HepG2 (cell line): ENCODE data around the gene MYO10. TPM values are rescaled to one million over a fixed set of nuclear protein-coding genes. Genes with fewer than 3 reads are reported as not detected.

ENCODE experiments used
- ATAC-seq: fragments of 200-7000 bp; cut with Tn5 transposase; 3 replicates; pipeline ENCODE4 v1.9.1; 2020; ENCODE audit warnings: mild to moderate bottlenecking, moderate library complexity
- BruUV-seq: library from RNA; stranded (reverse); fragments of 400-500 nt; replicated peaks from 2 replicates; lab custom pipeline; 2021; lab: Mats Ljungman, UMichigan
- CTCF ChIA-PET: fragments of 300-600 bp; formaldehyde crosslinking; extraction: SDS; loops from one replicate; lab custom pipeline; 2021; ENCODE audit warnings: low total read pairs, inconsistent platforms, low intra/inter-chr PET ratio; lab: Yijun Ruan, JAX
- POLR2A ChIA-PET: fragments of 350-600 bp; sonication (Branson Sonifier 250); formaldehyde crosslinking; loops from one replicate; lab custom pipeline; 2020; ENCODE audit warnings: antibody characterized with exemption, inconsistent platforms; lab: Yijun Ruan, JAX
- DNase-seq: peaks from one replicate; pipeline ENCODE4 v3.0.0-alpha.2; 2015; ENCODE audit warnings: low spot score
- FAIRE-seq: peaks from 3 replicates; lab custom pipeline; 2011; peaks lifted over from hg19 to GRCh38; lab: Jason Lieb, UNC
- H2AFZ ChIP-seq: one replicate; pipeline ENCODE4 v1.6.1; 2011; ENCODE audit warnings: low read length, inconsistent platforms
- H3K27ac ChIP-seq: fragments of 300-600 bp; 3 replicates; pipeline ENCODE4 v1.8.0; 2011; ENCODE audit warnings: mixed run types, mild to moderate bottlenecking, mixed read lengths, low read length, inconsistent platforms; ENCODE audit not compliant: insufficient read depth; ENCODE audit errors: extremely low read length
- H3K27me3 ChIP-seq, 2 experiments: fragments of 200-600 bp in 1 of 2; 2 replicates in 1 of 2; 3 replicates in 1 of 2; pipeline versions ENCODE4 v1.6.0 to v1.8.0; 2011; ENCODE audit warnings: low read length in 2 of 2, mild to moderate bottlenecking in 2 of 2, moderate library complexity in 2 of 2, inconsistent platforms in 1 of 2; ENCODE audit not compliant: insufficient read depth in 2 of 2, control insufficient read depth in 1 of 2
- H3K36me3 ChIP-seq, 2 experiments: fragments of 200-600 bp in 1 of 2; replicated peaks in 1 of 2; 2 replicates in 1 of 2; 3 replicates in 1 of 2; pipeline versions ENCODE4 v1.5.1 to v1.8.0; 2011; ENCODE audit warnings: low read length in 2 of 2, inconsistent platforms in 1 of 2; ENCODE audit not compliant: insufficient read depth in 2 of 2, control insufficient read depth in 1 of 2
- H3K4me1 ChIP-seq: 2 replicates; pipeline ENCODE4 v1.5.1; 2012; ENCODE audit warnings: low read length, inconsistent platforms; ENCODE audit not compliant: insufficient read depth
- H3K4me2 ChIP-seq: 2 replicates; pipeline ENCODE4 v1.6.0; 2011; ENCODE audit warnings: low read depth, low read length, inconsistent platforms
- H3K4me3 ChIP-seq, 3 experiments: fragments of 200-600 bp in 1 of 3; sonication (generic), shearing (Covaris generic) in 1 of 3; replicated peaks in 1 of 3; 2 replicates each; pipeline ENCODE4 v1.5.1; 2011 to 2016; ENCODE audit warnings: low read length in 3 of 3, inconsistent platforms in 2 of 3, low read depth in 2 of 3, mild to moderate bottlenecking in 2 of 3, control low read depth in 1 of 3, mixed read lengths in 1 of 3; ENCODE audit not compliant: insufficient read depth in 1 of 3
- H3K79me2 ChIP-seq: one replicate; pipeline ENCODE4 v1.6.1; 2011; ENCODE audit warnings: low read length, inconsistent platforms; ENCODE audit not compliant: insufficient read depth
- H3K9ac ChIP-seq: 2 replicates; pipeline ENCODE4 v1.6.0; 2011; ENCODE audit warnings: mild to moderate bottlenecking, low read depth, low read length, inconsistent platforms; ENCODE audit not compliant: insufficient read depth
- H3K9me3 ChIP-seq: 2 replicates; pipeline ENCODE4 v1.5.1; 2012; ENCODE audit warnings: mild to moderate bottlenecking, low read length
- H4K20me1 ChIP-seq: 2 replicates; pipeline ENCODE4 v1.6.0; 2011; ENCODE audit warnings: inconsistent platforms, mild to moderate bottlenecking, low read length, moderate library complexity; ENCODE audit not compliant: insufficient read depth
- BCL6 ChIP-seq: IDR thresholded peaks from 2 replicates; pipeline ENCODE4 v1.6.1; 2016; ENCODE audit warnings: missing genetic modification reagents, missing compliant biosample characterization
- NCOR1 ChIP-seq: fragments of 200-600 bp; sonication (generic); IDR thresholded peaks from 2 replicates; pipeline ENCODE4 v1.7.0; 2017; ENCODE audit warnings: antibody characterized with exemption, low read length, borderline replicate concordance
- NFE2L2 ChIP-seq: fragments of 150-350 bp; IDR thresholded peaks from 2 replicates; pipeline ENCODE4 v1.6.1; 2014; ENCODE audit warnings: low read length
- PAWR ChIP-seq: sonication (generic); formaldehyde crosslinking; IDR thresholded peaks from 2 replicates; pipeline ENCODE4 v1.4.0; 2020; ENCODE audit warnings: missing genetic modification reagents, mild to moderate bottlenecking, borderline replicate concordance
- SMYD3 ChIP-seq: sonication (generic); formaldehyde crosslinking; IDR thresholded peaks from 2 replicates; pipeline ENCODE4 v1.8.1; 2023; ENCODE audit warnings: mild to moderate bottlenecking, missing genetic modification reagents
- TMF1 ChIP-seq: sonication (generic); formaldehyde crosslinking; IDR thresholded peaks from 2 replicates; pipeline ENCODE4 v1.8.1; 2022; ENCODE audit warnings: low read depth, missing genetic modification reagents
- TOPORS ChIP-seq: sonication (generic); formaldehyde crosslinking; IDR thresholded peaks from 2 replicates; pipeline ENCODE4 v1.8.0; 2023; ENCODE audit warnings: mild to moderate bottlenecking, missing genetic modification reagents
- U2AF2 ChIP-seq: fragments of 200-400 bp; formaldehyde crosslinking; IDR thresholded peaks from 2 replicates; pipeline ENCODE4 v1.6.1; 2017; ENCODE audit warnings: low read depth, mild to moderate bottlenecking, low read length
- ZMYM3 ChIP-seq: sonication (generic); formaldehyde crosslinking; IDR thresholded peaks from 2 replicates; pipeline ENCODE4 v1.5.1; 2020; ENCODE audit warnings: mild to moderate bottlenecking, missing genetic modification reagents
- ZNF124 ChIP-seq: sonication (generic); formaldehyde crosslinking; IDR thresholded peaks from 2 replicates; pipeline ENCODE4 v1.4.0; 2020; ENCODE audit warnings: missing genetic modification reagents
- ZNF510 ChIP-seq: sonication (generic); formaldehyde crosslinking; IDR thresholded peaks from 2 replicates; pipeline ENCODE4 v1.4.0; 2020; ENCODE audit warnings: low read depth, mild to moderate bottlenecking, missing genetic modification reagents
- ZNF615 ChIP-seq: sonication (generic); formaldehyde crosslinking; IDR thresholded peaks from 2 replicates; pipeline ENCODE4 v1.5.0; 2020; ENCODE audit warnings: mild to moderate bottlenecking, missing genetic modification reagents, borderline replicate concordance
- ZNF788 ChIP-seq: sonication (generic); formaldehyde crosslinking; IDR thresholded peaks from 2 replicates; pipeline ENCODE4 v1.5.0; 2020; ENCODE audit warnings: mild to moderate bottlenecking, missing genetic modification reagents, borderline replicate concordance
- ZNF816 ChIP-seq: sonication (generic); formaldehyde crosslinking; IDR thresholded peaks from 2 replicates; pipeline ENCODE4 v1.8.0; 2022; ENCODE audit warnings: missing genetic modification reagents, mild to moderate bottlenecking, borderline replicate concordance
- WGBS: methylation state at CpG from one replicate; pipeline ENCODE4 v1.1.6; 2017; ENCODE audit warnings: low lambda C conversion rate; 5-methylcytosine and 5-hydroxymethylcytosine counted together
- in situ Hi-C: cut with HindIII; loops from 2 replicates; pipeline ENCODE4 v1.10.0; 2017; ENCODE audit warnings: low pct_unique_long_range_greater_than_20kb; ENCODE audit not compliant: extremely low pct_ligation_motif_present
- intact Hi-C: fragments of 100-400 bp; cut with micrococcal nuclease; formaldehyde crosslinking; loops from one replicate; pipeline ENCODE4 v1.10.0; 2022; ENCODE audit not compliant: unreplicated experiment
- polyA plus RNA-seq, 8 experiments: library from polyadenylated mRNA; depleted of rRNA in 3 of 8; stranded (reverse) in 7 of 8; unstranded in 1 of 8; fragments of >200 nt; fragmentation: Illumina TruSeq in 4 of 8; extraction: Trizol in 4 of 8; gene quantifications; 2 replicates each; pipeline versions ENCODE4 v1.2.1 to v1.2.3, GENCODE V29; 2011 to 2016; ENCODE audit warnings: low read depth in 4 of 8, missing spikeins in 1 of 8, mixed read lengths in 1 of 8; ENCODE audit not compliant: insufficient read depth in 1 of 8
- total RNA-seq, 5 experiments: library from RNA; depleted of rRNA; stranded (reverse); fragments of >200 nt; fragmentation: Illumina TruSeq; extraction: Trizol; gene quantifications; 2 replicates each; pipeline ENCODE4 v1.2.3, GENCODE V29; 2016; ENCODE audit warnings: low read depth in 1 of 5
- TF ChIP-seq, protein P1 (sequence below): sonication (generic); formaldehyde crosslinking; IDR thresholded peaks from 2 replicates; pipeline ENCODE4 v1.5.1; 2020; ENCODE audit warnings: missing genetic modification reagents, mild to moderate bottlenecking, borderline replicate concordance
- TF ChIP-seq, protein P2 (sequence below): sonication (generic); formaldehyde crosslinking; IDR thresholded peaks from 2 replicates; pipeline ENCODE4 v1.5.1; 2020; ENCODE audit warnings: mild to moderate bottlenecking, missing genetic modification reagents, moderate library complexity

MYO10 gene
- total and polyA plus RNA-seq, 2 of the 13 experiments (the other 11 are each of a cell fraction or from before 2014, with no cell fraction given), result 4.5 to 14.0 TPM

DNA sequence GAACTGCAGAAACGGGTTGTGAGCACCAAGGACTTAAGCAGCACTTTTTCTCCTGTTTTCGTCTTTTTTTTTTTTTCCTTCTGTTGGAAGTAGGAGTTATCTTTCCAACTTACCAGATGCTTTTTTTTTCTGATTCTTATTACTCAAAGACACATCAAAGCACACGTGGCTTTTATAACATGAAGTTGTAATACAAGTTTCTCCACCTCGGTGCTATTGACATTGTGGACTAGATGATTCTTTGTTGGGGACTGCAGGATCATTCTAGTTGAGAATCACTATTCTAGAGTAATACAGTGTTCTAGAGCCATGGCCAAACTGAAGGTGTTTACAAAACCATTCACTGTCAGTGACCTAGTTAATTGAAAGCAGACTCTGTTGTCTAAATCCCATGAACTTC, 51.5 kb downstream of the MYO10 start:
- no peak for TF ChIP-seq SMYD3
- TF ChIP-seq BCL6 (CRISPR knock-in tag), result no peak
- no peak for TF ChIP-seq ZMYM3 (CRISPR knock-in tag)
- TF ChIP-seq U2AF2, result no peak
- TF ChIP-seq, protein P1, sequence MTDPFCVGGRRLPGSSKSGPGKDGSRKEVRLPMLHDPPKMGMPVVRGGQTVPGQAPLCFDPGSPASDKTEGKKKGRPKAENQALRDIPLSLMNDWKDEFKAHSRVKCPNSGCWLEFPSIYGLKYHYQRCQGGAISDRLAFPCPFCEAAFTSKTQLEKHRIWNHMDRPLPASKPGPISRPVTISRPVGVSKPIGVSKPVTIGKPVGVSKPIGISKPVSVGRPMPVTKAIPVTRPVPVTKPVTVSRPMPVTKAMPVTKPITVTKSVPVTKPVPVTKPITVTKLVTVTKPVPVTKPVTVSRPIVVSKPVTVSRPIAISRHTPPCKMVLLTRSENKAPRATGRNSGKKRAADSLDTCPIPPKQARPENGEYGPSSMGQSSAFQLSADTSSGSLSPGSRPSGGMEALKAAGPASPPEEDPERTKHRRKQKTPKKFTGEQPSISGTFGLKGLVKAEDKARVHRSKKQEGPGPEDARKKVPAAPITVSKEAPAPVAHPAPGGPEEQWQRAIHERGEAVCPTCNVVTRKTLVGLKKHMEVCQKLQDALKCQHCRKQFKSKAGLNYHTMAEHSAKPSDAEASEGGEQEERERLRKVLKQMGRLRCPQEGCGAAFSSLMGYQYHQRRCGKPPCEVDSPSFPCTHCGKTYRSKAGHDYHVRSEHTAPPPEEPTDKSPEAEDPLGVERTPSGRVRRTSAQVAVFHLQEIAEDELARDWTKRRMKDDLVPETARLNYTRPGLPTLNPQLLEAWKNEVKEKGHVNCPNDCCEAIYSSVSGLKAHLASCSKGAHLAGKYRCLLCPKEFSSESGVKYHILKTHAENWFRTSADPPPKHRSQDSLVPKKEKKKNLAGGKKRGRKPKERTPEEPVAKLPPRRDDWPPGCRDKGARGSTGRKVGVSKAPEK, result no peak
- no peak for TF ChIP-seq ZNF788 (CRISPR knock-in tag)
- no peak for TF ChIP-seq ZNF510
- no peak for TF ChIP-seq PAWR
- no peak for TF ChIP-seq ZNF124 (CRISPR knock-in tag)
- TF ChIP-seq ZNF615 (CRISPR knock-in tag), result no peak
- no peak for TF ChIP-seq NFE2L2
- no peak for TF ChIP-seq TOPORS (CRISPR knock-in tag)
- TF ChIP-seq, protein P2, sequence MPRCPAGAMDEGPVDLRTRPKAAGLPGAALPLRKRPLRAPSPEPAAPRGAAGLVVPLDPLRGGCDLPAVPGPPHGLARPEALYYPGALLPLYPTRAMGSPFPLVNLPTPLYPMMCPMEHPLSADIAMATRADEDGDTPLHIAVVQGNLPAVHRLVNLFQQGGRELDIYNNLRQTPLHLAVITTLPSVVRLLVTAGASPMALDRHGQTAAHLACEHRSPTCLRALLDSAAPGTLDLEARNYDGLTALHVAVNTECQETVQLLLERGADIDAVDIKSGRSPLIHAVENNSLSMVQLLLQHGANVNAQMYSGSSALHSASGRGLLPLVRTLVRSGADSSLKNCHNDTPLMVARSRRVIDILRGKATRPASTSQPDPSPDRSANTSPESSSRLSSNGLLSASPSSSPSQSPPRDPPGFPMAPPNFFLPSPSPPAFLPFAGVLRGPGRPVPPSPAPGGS (CRISPR knock-in tag), result no peak
- no peak for TF ChIP-seq ZNF816 (CRISPR knock-in tag)
- no peak for TF ChIP-seq NCOR1
- TF ChIP-seq TMF1 (CRISPR knock-in tag), result no peak
- no peaks in the 10 kb centered on the region for H3K9me3 ChIP-seq
- ChIA-PET POLR2A (no interaction called here), CTCF (no interaction called here)
- no peak overlapping the region for H3K4me3 ChIP-seq
- FAIRE-seq (no peak), ATAC-seq (no peak), DNase-seq (no peak)
- H2AFZ ChIP-seq, result no peak overlapping the region
- no TSS peak for BruUV-seq
- no peak overlapping the region for H3K27ac ChIP-seq
- no peak overlapping the region for H3K9ac ChIP-seq
- H3K4me2 ChIP-seq, result no peak overlapping the region
- no peaks in the 10 kb centered on the region for H3K79me2 ChIP-seq
- intact Hi-C loops, result no loop called here
- peaks cover 0 to 19% of the 10 kb centered on the region in 2 experiments; a peak in 1 of 5 replicates for H3K27me3 ChIP-seq
- no peaks in the 10 kb centered on the region for H4K20me1 ChIP-seq
- WGBS, result 25% methylated on average over 4 of the region's 4 CpGs
- H3K36me3 ChIP-seq, result no peaks in the 10 kb centered on the region
- H3K4me1 ChIP-seq, result peaks cover 18% of the 10 kb centered on the region
- in situ Hi-C loops, result no loop called here
